Esophagus (tissue), 2 donors: ENCODE results near the gene TBL3. TPM values are rescaled to one million over a fixed set of nuclear protein-coding genes. Genes with fewer than 3 reads are reported as not detected.
A peak's percentile ranks its signal among the peaks of the same experiment; 100 is the strongest.

ENCODE experiments used
- H3K27ac ChIP-seq, 2 donors: one replicate each; pipeline ENCODE4 v1.5.1; 2013; ENCODE audit warnings: low read depth in 2 of 2, mild to moderate bottlenecking in 2 of 2, inconsistent platforms in 1 of 2, low read length in 1 of 2, moderate library complexity in 1 of 2
- H3K27me3 ChIP-seq, 2 donors: one replicate each; pipeline ENCODE4 v1.6.1; 2013; ENCODE audit warnings: low read length in 2 of 2, control low read depth in 1 of 2, mild to moderate bottlenecking in 1 of 2; ENCODE audit not compliant: insufficient read depth in 2 of 2, control insufficient read depth in 1 of 2
- H3K36me3 ChIP-seq, 2 donors: one replicate each; pipeline ENCODE4 v1.6.1; 2013; ENCODE audit warnings: low read length in 1 of 2; ENCODE audit not compliant: control insufficient read depth in 2 of 2, insufficient read depth in 2 of 2
- H3K4me1 ChIP-seq, 2 donors: one replicate each; pipeline ENCODE4 v1.6.1; 2013; ENCODE audit warnings: low read length in 1 of 2; ENCODE audit not compliant: control insufficient read depth in 2 of 2, insufficient read depth in 2 of 2
- H3K4me3 ChIP-seq, 2 donors: one replicate each; pipeline ENCODE4 v1.5.1; 2013; ENCODE audit warnings: low read length in 2 of 2, mild to moderate bottlenecking in 2 of 2, low read depth in 1 of 2, moderate library complexity in 1 of 2
- H3K9me3 ChIP-seq, 2 donors: one replicate each; pipeline ENCODE4 v1.6.1; 2013; ENCODE audit warnings: mild to moderate bottlenecking in 2 of 2, low read depth in 1 of 2, low read length in 1 of 2, moderate library complexity in 1 of 2; ENCODE audit not compliant: control insufficient read depth in 2 of 2, insufficient read depth in 1 of 2
- WGBS, 2 donors: extraction: QIAGEN DNeasy Blood & Tissue Kit; methylation state at CpG; one replicate each; pipeline ENCODE4 v1.1.7; 2013; 5-methylcytosine and 5-hydroxymethylcytosine counted together
- polyA plus RNA-seq, 2 donors: library from polyadenylated mRNA; stranded (reverse); fragments of 200-250 nt; gene quantifications; one replicate each; pipeline ENCODE4 v1.2.3, GENCODE V29; 2013
- donor health status: healthy with polysubstance abuse.
- donor health status: Bipolar disorder and iron deficiency.

The TBL3 gene
- polyA plus RNA-seq, 2 donors: 56.6 to 59.0 TPM

DNA sequence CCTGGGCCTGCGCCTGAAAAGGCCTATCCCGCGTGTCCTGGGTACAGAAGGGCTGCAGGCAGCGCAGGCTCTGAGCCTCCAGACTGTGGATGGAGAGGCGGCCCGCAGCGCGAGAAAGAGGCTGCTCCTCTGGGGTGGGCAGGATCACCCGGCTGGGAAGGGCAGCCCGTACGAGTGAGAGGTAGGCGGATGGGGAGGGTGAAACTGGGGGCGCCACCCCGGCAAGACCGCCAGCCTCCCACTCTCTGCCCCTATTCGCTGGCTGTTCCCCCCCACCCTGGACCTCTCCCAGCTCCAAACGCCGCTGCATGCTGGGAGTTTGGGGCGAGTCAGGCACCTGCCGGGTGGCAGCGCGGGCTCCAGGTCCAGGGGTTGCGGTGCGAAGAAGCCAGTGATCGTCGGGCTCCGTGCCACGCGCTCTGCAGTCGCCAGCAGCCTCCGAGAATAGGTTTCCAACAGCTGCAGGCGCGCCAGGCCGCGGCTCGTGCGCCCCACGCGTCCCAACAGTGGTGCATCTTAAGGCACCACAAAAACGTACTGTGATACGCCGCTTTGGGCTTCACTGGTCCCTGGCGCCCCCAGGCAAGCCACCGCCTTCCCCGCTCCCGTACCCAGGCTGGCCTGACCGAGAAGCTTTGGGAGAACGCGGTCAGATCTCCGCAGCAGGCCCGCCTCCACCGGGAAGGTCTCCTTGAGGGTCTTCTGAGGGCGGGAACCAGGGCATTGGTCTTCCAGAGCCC, 8.3 kb downstream of the TBL3 start:
- Histone ChIP-seq H3K4me3 (peak overlapping the region; percentile 8 to 42), H3K27me3 (peaks cover 0 to 10% of the 10 kb centered on the region in 2 donors), H3K4me1 (peaks cover 5 to 47% of the 10 kb centered on the region in 2 donors), H3K9me3 (no peaks in the 10 kb centered on the region), H3K36me3 (peaks cover 5 to 34% of the 10 kb centered on the region in 2 donors), H3K27ac (peak overlapping the region; percentile 70 to 78)
- 5 to 12% methylated on average over 53 of the region's 53 CpGs for WGBS, 2 donors

DNA sequence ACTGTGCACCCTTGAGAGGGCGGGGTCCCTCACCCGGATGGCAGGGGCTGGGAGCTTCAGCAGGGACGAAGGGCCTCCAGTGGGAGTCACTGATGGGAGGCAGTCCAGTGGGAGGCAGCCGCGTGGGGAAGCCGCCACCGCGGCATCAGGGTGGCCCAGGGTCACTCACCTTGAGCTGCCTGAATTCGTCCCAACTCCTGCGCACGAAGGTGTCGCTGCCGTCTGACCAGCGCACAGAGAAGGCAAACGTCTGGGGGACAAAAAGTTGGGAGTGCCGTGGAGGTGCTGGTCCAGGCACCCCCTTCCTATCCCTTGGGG, 8.9 kb downstream of the TBL3 start:
- Histone ChIP-seq H3K4me1 (peaks cover 5 to 52% of the 10 kb centered on the region in 2 donors), H3K9me3 (no peaks in the 10 kb centered on the region), H3K36me3 (peaks cover 5 to 32% of the 10 kb centered on the region in 2 donors), H3K4me3 (peak overlapping the region; percentile 1 to 5), H3K27ac (no peak overlapping the region), H3K27me3 (peaks cover 0 to 10% of the 10 kb centered on the region in 2 donors)
- 17% methylated on average over 16 of the region's 16 CpGs for WGBS, 2 donors

DNA sequence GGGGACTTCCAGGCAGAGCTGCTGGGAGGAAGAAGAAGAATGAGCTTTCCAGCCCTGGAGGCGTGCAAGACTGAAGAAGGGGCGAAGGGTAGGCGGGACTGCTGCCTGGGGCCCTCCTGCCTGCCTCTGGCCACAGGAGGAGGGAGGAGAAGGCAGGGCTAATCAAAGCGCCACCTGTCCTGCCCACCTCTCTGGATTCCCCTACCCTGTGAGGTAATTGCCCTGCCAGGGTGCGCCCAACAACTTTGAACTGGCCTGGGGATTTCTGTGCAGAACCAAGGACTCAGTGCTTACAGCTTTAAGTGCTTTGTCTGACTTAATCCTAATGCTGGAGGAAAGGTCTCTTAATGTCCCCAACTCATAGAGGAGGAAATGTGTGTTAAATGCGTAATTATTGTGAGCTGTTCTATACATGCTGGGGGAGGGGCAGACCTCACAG, 9.6 kb downstream of the TBL3 start, which contains the start of gene NOXO1:
TSS of gene NOXO1 (minus strand) at position 72 of the 439 bp plus-strand sequence. CDS start 290 bp downstream, outside the sequence.
- peaks cover 5 to 32% of the 10 kb centered on the region in 2 donors for H3K36me3 ChIP-seq
- no peaks in the 10 kb centered on the region for H3K9me3 ChIP-seq
- WGBS, 2 donors: 29 to 31% methylated on average over 6 of the region's 6 CpGs
- peak within 1 kb of the TSS; percentile 1 to 8 for H3K4me3 ChIP-seq
- H3K27me3 ChIP-seq: peaks cover 0 to 10% of the 10 kb centered on the region in 2 donors
- H3K27ac ChIP-seq: peak within 1 kb of the TSS in 1 of 2 donors; percentile 20
- H3K4me1 ChIP-seq: peaks cover 5 to 55% of the 10 kb centered on the region in 2 donors

DNA sequence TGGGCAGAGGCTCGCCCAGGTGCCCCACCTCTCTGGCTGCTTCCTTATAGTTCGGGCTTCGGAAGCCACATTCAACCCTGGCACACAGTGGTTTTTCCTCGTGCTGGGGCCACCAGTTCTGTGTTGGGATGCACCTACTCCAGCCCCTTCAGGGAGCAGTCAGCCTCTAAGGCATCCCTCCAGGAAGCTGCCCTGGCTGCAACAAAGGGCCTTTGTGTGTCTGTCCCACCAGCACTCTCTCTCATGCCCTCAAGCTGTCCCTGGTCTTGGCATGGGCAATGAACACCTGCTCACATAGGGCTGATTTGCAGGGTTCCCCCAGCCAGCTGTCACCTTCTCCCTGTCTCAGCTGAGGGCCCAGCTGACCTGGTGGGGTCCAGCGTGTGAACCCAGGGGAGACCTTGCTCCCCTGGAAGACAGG, 10.2 kb downstream of the TBL3 start:
- H3K4me3 ChIP-seq: no peak overlapping the region

DNA sequence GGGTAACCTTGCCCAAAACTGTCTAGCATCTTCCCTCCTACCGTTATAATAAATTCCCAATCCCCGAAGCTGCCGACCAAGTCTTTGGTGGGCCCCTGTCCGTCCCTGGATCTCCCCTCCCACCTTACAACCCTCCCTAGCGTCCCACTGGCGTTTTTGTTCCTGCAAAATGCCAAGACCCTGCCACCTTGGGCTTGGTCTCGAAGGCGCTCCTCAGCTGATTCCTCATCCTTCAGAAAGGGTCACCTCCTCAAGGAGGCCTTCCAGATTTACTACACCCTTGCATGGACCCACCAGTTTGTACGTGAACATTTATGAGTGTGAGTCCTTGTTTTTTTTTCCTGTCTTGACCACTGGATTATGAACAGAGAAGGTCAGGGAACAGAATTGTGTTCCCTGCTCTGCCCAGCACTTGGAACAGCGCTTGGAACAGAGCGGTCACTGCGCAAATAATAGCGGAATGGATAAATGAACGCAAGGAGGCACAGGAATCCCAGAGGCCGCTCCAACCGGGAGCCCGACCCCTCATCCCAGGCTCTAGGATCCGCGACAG, 11.2 kb downstream of the TBL3 start:
- peak overlapping the region in 1 of 2 donors; percentile 76 for H3K4me3 ChIP-seq
- peaks cover 0 to 8% of the 10 kb centered on the region in 2 donors for H3K27me3 ChIP-seq
- H3K36me3 ChIP-seq: peaks cover 2 to 19% of the 10 kb centered on the region in 2 donors
- H3K9me3 ChIP-seq: no peaks in the 10 kb centered on the region
- H3K27ac ChIP-seq: peak overlapping the region in 1 of 2 donors; percentile 74
- peaks cover 5 to 40% of the 10 kb centered on the region in 2 donors for H3K4me1 ChIP-seq
- 25 to 28% methylated on average over 19 of the region's 19 CpGs for WGBS, 2 donors

More for the DNA sequence above, 10.2 kb downstream of the TBL3 start:
- Histone ChIP-seq H3K36me3 (peaks cover 5 to 28% of the 10 kb centered on the region in 2 donors), H3K4me1 (peaks cover 5 to 50% of the 10 kb centered on the region in 2 donors), H3K27me3 (peaks cover 0 to 9% of the 10 kb centered on the region in 2 donors), H3K27ac (peak overlapping the region in 1 of 2 donors; percentile 3), H3K9me3 (no peaks in the 10 kb centered on the region)
- 41 to 42% methylated on average over 5 of the region's 5 CpGs for WGBS, 2 donors

DNA sequence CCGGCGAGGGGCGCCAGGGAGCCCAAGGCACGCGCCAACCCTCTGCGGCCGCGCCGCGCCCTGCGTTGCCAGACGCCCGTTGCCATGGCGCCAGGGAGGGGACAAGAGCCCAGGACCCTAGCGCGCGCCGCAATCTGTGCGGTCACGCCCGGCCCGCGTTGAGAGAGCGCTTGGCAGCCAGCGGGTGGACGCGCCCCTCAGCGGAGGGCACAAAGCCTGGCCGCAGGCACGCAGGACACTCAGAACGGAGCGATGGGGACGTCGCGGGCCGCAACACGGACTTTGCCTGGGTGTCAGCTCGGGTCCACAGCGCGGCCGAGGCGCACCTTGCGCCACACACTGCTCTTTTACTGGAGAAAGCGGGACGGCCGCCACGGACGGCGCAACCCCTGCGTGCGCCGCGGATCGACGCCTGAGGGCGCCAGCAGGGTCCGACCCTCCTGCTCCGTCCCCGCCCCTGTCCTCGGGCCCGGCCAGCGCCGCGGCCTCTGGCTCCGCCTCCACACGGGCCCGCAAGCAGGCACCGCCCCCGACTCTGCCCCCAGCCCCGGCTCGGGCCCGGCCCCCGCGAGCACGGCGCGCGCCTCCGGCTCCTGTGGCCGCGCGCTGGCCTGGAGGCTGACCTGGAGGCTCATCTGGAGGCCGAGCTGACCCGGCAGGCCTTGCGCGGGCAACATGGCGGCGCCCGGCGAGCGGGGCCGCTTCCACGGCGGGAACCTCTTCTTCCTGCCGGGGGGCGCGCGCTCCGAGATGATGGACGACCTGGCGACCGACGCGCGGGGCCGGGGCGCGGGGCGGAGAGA, 11.9 kb downstream of the TBL3 start, which contains the start of gene GFER:
TSS of gene GFER (plus strand) at position 650 of the 803 bp plus-strand sequence. CDS start at position 676, 26 bp downstream.
- Histone ChIP-seq H3K36me3 (peaks cover 0 to 13% of the 10 kb centered on the region in 2 donors), H3K9me3 (no peaks in the 10 kb centered on the region), H3K4me3 (peak within 1 kb of the TSS; percentile 69 to 76), H3K27ac (peak within 1 kb of the TSS; percentile 25 to 74), H3K27me3 (peaks cover 0 to 8% of the 10 kb centered on the region in 2 donors), H3K4me1 (peaks cover 5 to 34% of the 10 kb centered on the region in 2 donors)
- WGBS, 2 donors: 0% methylated on average over 66 to 109 of the region's 109 CpGs

DNA sequence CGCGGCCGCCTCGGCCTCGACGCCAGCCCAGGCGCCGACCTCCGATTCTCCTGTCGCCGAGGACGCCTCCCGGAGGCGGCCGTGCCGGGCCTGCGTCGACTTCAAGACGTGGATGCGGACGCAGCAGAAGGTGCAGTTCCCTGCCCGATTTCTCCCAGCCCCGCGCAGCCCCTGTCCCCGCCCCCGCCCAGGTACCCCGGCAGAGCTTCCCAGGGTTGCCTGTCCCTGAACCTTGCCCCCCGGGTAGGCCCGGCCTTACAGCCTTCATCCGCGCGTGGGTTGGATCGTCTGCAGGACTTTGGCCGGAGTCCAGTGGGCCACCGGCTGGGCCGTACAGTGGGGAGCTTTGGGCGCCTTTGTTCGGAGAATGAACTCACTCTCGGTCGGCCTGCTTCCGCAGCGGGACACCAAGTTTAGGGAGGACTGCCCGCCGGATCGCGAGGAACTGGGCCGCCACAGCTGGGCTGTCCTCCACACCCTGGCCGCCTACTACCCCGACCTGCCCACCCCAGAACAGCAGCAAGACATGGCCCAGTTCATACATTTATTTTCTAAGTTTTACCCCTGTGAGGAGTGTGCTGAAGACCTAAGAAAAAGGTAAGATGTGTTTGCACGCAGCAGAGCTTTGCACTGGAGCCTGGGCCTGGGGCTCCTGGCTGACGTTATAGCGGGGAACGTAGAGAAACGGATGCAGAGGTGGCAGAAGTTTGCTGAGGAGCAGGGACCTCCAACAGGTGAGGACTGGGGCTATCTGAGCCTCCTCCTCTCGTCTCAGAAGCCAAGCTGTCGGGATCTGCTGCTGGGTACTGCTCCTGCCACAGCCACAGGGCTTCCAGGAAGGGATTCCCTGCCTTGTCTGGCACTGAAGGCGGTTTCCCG, 12.7 kb downstream of the TBL3 start:
- WGBS, 2 donors: 9 to 14% methylated on average over 33 to 58 of the region's 58 CpGs
- Histone ChIP-seq H3K27me3 (peaks cover 0 to 14% of the 10 kb centered on the region in 2 donors), H3K4me1 (peaks cover 5 to 35% of the 10 kb centered on the region in 2 donors)

DNA sequence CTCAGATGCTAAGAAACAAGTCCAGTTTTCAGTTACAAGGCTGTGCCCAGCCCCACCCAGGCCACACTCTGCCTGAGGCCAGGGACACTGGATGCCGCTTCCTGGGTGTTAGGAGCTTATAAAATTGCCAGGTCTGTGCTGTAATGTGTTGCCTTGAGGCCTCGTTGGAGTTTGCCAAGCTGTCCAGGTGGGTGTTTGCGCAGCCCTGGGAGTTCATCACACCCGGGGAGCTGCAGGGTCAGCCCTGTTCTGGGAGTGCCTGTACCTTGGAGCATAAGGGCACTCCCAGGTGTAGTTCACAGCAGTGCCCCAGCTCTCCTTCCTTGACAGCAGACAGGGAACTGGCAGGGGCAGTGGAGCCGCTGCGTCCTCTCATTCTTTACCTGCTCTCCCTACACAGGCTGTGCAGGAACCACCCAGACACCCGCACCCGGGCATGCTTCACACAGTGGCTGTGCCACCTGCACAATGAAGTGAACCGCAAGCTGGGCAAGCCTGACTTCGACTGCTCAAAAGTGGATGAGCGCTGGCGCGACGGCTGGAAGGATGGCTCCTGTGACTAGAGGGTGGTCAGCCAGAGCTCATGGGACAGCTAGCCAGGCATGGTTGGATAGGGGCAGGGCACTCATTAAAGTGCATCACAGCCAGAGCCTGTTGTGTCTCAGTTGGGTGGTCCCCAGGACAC, 13.8 kb downstream of the TBL3 start:
- Histone ChIP-seq H3K9me3 (no peaks in the 10 kb centered on the region), H3K4me1 (peaks cover 5 to 27% of the 10 kb centered on the region in 2 donors), H3K27me3 (peaks cover 0 to 22% of the 10 kb centered on the region in 2 donors), H3K36me3 (peaks cover 0 to 12% of the 10 kb centered on the region in 2 donors), H3K27ac (peak overlapping the region in 1 of 2 donors; percentile 50), H3K4me3 (no peak overlapping the region)
- WGBS, 2 donors: 85 to 86% methylated on average over 14 of the region's 14 CpGs

More for the DNA sequence above, 12.7 kb downstream of the TBL3 start:
- H3K9me3 ChIP-seq: no peaks in the 10 kb centered on the region
- peak overlapping the region; percentile 25 to 71 for H3K27ac ChIP-seq
- peak overlapping the region; percentile 69 to 76 for H3K4me3 ChIP-seq
- peaks cover 0 to 12% of the 10 kb centered on the region in 2 donors for H3K36me3 ChIP-seq
